LNCAP (cell line): ENCODE data around the gene COMMD3.

Source experiments
- TF ChIP-seq, protein P1 (sequence below): fragments of 450-650 bp; IDR thresholded peaks from 2 replicates; pipeline ENCODE4 v1.5.1; 2017; ENCODE audit warnings: mild to moderate bottlenecking

Gene COMMD3

DNA sequence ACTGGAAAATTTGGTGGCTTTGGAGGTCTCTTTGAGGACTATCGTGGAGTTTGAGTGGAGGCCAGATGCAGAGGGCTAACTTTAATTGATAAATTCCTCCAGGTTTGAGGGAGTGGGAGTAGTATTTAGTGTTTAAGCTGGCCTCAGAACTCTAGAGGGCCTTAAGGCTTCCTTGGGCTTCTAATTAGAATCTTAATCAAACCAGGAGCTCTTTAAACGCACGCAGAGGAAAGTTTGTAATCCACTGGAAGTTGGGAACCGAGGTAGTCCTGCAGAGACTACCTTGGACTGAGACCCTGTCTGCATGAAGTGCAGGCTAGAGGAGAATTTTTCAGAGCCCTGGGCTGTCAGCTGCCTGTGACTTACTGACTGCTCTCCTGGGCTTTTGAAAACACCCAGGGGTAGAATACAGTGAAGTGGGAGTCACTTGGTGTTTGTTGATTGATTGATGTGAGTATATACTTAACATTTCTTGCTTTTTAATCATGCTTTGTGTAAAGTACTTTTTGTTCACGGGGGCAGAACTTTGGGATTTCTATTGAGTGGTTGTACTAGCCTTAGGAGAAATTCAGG is 35.0 kb downstream of the COMMD3 start:
- TF ChIP-seq, protein P1, sequence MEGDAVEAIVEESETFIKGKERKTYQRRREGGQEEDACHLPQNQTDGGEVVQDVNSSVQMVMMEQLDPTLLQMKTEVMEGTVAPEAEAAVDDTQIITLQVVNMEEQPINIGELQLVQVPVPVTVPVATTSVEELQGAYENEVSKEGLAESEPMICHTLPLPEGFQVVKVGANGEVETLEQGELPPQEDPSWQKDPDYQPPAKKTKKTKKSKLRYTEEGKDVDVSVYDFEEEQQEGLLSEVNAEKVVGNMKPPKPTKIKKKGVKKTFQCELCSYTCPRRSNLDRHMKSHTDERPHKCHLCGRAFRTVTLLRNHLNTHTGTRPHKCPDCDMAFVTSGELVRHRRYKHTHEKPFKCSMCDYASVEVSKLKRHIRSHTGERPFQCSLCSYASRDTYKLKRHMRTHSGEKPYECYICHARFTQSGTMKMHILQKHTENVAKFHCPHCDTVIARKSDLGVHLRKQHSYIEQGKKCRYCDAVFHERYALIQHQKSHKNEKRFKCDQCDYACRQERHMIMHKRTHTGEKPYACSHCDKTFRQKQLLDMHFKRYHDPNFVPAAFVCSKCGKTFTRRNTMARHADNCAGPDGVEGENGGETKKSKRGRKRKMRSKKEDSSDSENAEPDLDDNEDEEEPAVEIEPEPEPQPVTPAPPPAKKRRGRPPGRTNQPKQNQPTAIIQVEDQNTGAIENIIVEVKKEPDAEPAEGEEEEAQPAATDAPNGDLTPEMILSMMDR, result no peak

DNA sequence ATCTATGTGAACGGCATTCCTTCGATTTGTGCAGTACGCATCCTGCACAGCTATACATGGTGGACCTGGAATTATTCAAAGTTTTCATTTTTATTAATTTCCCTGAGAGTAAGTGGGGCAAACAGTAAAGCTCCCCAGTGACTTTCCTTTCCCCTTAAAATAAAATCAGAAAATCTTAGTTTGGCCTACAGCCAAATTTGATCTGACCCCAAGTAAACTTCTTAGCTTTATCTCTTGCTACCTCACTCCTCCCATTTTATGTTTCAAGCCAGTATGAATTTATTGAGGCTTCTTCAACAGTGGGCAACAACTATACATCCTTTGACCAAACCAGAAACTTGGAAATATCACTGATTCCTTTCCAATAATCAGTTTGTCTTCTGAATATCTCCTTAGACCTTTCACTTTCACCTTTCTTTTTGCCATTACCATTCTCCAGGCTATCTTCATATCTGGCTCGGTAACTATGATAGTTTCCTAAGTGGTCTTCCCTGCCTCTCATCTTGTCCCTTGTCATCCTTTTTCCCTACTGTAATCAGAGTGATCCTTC is 40.2 kb downstream of the COMMD3 start:
- TF ChIP-seq, protein P1, result no peak

DNA sequence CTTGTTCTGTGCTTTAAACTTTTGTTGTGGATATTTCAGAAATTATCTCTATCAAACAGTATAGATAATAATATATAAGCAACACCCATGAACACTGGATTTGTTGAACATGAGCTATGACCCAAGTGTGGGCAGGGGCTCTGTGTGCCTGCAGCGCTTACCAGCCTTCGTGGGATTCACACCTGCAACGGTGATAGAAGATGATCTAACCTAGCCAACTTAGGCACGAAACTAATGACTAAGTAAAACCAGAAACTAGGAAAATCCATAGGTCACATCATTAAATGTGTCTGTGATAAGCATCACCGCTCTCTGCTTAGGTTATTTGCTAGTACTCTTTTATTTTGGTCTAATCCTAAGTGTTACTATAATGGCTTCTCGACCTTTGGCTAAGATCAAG is 47.1 kb downstream of the COMMD3 start:
- TF ChIP-seq, protein P1, result no peak

DNA sequence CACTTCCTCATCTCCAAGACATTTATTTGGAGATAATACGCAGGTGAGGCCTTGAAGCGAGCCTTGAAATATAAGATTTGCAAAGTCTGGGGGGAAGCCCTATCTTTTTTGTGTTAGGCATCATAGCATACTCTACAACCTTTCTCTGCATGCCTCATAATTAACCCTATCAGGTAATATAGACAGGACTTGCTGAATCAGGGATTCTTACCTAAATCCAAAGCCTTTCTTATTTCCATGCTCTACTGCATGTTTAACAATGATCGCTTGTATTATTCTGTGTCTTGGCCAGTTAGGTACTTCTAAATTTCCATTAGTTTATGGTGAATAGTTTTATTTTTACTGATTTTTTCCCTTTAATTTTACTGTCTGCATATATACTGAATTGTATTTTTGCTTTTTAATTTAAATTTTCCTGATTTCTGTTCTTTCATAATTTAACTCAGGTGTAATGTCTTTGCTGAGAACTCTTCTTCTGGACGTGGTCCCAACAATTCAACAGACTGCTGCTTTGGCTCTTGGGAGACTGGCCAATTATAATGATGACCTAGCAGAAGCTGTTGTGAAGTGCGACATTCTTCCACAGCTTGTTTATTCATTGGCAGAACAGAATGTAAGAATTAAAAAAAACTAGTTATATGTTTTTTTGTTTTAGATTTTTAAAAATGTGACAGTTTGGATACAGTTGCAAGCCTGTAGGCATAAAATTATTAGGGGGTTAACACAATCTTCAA is 48.4 kb downstream of the COMMD3 start:
- TF ChIP-seq, protein P1, result no peak

DNA sequence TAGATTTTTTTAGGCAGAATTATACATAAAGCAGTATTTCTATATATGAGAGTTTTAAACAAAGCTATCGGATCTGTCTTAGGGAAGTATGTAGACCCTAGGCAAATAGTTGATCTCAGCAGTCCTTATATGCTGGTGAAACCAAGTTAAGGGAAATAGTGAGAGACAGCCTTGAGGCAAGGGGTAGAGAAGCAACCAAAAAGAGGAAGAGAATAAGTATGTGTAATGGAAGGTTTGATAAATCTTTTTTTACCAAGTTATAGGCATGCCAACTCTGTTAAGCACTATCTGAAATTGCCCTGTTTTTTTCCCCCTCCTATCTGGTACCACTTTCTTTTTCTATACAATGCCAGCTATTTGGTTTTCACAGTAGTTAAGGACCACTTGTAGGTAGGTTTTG is 49.0 kb downstream of the COMMD3 start:
- TF ChIP-seq, protein P1, result no peak

DNA sequence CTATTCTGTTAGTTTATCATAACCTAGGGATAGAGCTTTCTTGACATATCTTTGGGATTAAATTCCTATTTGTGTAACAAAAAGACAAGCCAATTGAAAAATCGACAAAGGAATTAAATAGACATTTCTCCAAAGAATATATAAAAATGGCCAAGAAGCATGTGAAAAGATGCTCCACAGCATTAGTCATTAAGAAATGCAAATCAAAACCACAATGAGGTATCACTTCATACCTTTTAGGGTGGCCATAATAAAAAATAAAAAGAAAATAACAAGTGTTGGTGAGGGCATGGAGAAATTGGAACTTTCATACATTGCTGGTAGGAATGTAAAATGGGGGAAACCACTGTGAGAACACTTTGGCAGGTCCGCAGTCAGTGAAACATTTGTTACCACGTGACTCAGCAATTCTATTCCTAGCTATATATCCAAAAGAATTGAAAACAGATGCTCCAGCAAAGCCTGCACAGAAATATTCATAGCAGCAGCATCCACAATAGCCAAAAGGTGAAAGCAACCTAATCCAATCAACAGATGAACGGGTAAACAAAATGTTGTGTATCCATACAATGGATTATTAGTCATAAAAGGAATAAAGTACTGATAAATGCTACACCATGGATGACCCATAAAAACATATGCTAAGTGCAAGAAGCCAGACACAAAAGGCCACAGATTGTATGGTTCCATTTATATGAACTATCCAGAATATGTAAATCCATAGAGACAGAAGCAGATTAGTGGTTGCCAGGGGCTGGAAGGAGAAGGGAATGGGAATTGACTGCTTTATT is 49.7 kb downstream of the COMMD3 start:
- TF ChIP-seq, protein P1, result no peak

DNA sequence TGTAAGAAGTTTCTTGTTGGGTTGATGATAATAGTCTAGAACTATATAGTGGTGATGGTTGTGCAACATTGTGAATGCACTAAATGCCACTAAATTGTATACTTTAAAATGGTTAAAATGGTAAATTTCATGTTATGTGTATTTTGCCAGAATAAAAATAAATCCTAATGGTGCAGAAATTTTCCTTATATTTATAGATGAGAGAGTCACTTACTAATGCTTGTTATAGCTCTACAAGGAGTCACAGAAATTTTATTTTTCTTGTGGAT is 50.2 kb downstream of the COMMD3 start:
- TF ChIP-seq, protein P1, result no peak
